K562 (cell line): ENCODE measurements around the gene SMG6.

Source experiments
- PHF8 ChIP-seq: fragments of 200-600 bp; sonication (generic); IDR thresholded peaks from 2 replicates; pipeline ENCODE4 v1.6.1; 2012; ENCODE audit warnings: mixed run types, mild to moderate bottlenecking, inconsistent platforms, low read length, moderate library complexity, borderline replicate concordance
- POLR2A ChIP-seq: fragments of 450-650 bp; conservative IDR thresholded peaks from 2 replicates; pipeline ENCODE4 v1.6.1; 2016
- SMC3 ChIP-seq: conservative IDR thresholded peaks from 2 replicates; pipeline ENCODE4 v1.6.1; 2011; ENCODE audit warnings: low read depth, low read length, improper control_type of control experiment; ENCODE audit not compliant: insufficient read depth
- TOE1 ChIP-seq, 2 experiments: fragments of 450-650 bp in 1 of 2; sonication (generic) in 1 of 2; formaldehyde crosslinking in 1 of 2; IDR thresholded peaks; 2 replicates each; pipeline versions ENCODE4 v1.7.1 to v1.8.0; 2016 to 2022; ENCODE audit warnings: borderline replicate concordance in 2 of 2, mild to moderate bottlenecking in 2 of 2, antibody characterized with exemption in 1 of 2, inconsistent platforms in 1 of 2, low read depth in 1 of 2, missing genetic modification reagents in 1 of 2, moderate library complexity in 1 of 2
- ZNF384 ChIP-seq: IDR thresholded peaks from 2 replicates; pipeline ENCODE4 v1.6.1; 2012; ENCODE audit warnings: low read depth, low read length, improper control_type of control experiment
- TF ChIP-seq, protein P1 (sequence below): fragments of 450-650 bp; formaldehyde crosslinking; IDR thresholded peaks from 2 replicates; pipeline ENCODE4 v1.4.0; 2020; ENCODE audit warnings: mild to moderate bottlenecking

DNA sequence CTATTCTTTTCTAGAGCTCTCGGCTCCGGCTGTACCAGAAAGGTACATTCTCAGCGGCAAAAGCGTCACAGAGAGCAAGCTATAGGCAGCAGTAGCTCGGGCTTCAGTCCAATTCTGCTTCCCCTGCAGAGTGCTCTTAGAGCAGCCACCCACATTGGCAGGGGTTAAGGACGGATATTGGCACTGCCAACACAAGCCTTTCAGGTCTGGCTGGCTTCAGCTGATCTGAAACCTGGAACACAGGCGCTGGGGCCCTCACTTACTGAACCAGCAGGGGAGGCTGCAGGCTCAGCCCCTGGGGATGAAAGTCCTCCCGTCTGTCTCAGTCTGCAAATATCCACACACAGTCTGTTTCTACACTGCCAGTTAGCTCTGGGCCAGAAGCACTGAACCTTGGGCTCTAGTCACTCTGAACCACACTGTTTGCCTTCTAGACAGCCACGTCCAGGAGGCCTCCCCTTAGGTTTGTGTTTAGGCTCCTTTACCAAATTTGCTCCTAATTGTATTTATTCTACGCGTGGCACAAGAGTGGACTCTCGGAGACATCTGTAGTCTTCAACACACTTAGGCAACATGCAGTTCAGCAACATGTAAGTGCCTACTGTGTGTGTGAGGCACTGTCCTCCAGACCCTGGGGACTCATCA is 208.6 kb downstream of the SMG6 start:
- no peak for TF ChIP-seq TOE1 (IDR thresholded peaks at IDR 0.05; ENCODE audit: borderline replicate concordance)
- no peak for TF ChIP-seq TOE1 (CRISPR knock-in tag; IDR thresholded peaks at IDR 0.05; ENCODE audit: borderline replicate concordance, low read depth)
- TF ChIP-seq SMC3 = no peak
- TF ChIP-seq PHF8 = no peak
- TF ChIP-seq, protein P1, sequence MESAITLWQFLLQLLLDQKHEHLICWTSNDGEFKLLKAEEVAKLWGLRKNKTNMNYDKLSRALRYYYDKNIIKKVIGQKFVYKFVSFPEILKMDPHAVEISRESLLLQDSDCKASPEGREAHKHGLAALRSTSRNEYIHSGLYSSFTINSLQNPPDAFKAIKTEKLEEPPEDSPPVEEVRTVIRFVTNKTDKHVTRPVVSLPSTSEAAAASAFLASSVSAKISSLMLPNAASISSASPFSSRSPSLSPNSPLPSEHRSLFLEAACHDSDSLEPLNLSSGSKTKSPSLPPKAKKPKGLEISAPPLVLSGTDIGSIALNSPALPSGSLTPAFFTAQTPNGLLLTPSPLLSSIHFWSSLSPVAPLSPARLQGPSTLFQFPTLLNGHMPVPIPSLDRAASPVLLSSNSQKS (CRISPR knock-in tag) = no peak
- no peak for TF ChIP-seq ZNF384
- TF ChIP-seq POLR2A = no peak
